Neutrophil (primary cell): ENCODE data around the gene ZNF593.

Source experiments
- H3K27ac ChIP-seq: fragments of 200-600 bp; sonication (generic); 2 replicates; pipeline ENCODE4 v1.5.1; 2016; ENCODE audit warnings: mild to moderate bottlenecking, moderate library complexity
- H3K27me3 ChIP-seq: fragments of 200-600 bp; sonication (generic); 2 replicates; pipeline ENCODE4 v1.6.0; 2016; ENCODE audit warnings: mild to moderate bottlenecking
- H3K36me3 ChIP-seq: fragments of 200-600 bp; sonication (generic); 2 replicates; pipeline ENCODE4 v1.5.1; 2017
- H3K4me1 ChIP-seq, 2 experiments: fragments of 200-600 bp in 1 of 2; sonication (generic) in 1 of 2; 1 replicate in 1 of 2; 2 replicates in 1 of 2; pipeline versions ENCODE4 v1.5.1 to v1.6.1; 2013 to 2016; ENCODE audit warnings: low read depth in 1 of 2, low read length in 1 of 2, mild to moderate bottlenecking in 1 of 2, moderate library complexity in 1 of 2; ENCODE audit not compliant: control insufficient read depth in 1 of 2, insufficient read depth in 1 of 2
- H3K4me3 ChIP-seq, 2 experiments: fragments of 200-600 bp in 1 of 2; sonication (generic) in 1 of 2; 1 replicate in 1 of 2; 2 replicates in 1 of 2; pipeline ENCODE4 v1.5.1; 2013 to 2016; ENCODE audit warnings: low read depth in 1 of 2, low read length in 1 of 2, mild to moderate bottlenecking in 1 of 2, moderate library complexity in 1 of 2
- H3K9me3 ChIP-seq: fragments of 200-600 bp; sonication (generic); 2 replicates; pipeline ENCODE4 v1.5.1; 2016
- TF ChIP-seq, protein P1 (sequence below): fragments of 200-600 bp; sonication (generic); IDR thresholded peaks from 2 replicates; pipeline ENCODE4 v1.5.1; 2016; ENCODE audit warnings: antibody characterized with exemption

Gene ZNF593

DNA sequence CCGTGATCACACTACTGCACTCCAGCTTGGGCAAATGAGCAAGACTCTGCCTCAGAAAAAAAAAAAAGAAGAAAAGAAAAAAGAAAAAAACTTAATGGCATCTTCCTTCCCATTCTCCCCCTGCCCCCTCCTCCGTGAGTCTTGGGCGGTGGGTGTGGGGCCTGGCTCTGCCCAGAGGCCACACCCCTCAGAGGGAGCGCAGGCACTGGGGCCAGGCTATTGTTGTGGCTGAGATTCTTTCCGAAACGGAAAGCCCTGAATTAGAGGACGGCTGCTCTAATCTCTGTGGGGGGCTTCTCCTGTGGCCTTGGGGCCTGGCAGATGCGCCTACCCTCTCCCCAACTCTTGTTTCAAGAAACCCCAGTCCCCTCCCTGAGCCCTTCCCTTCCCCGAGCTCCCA, 15.0 kb upstream of the ZNF593 start:
- H3K9me3 ChIP-seq, result no peaks in the 10 kb centered on the region
- TF ChIP-seq, protein P1, sequence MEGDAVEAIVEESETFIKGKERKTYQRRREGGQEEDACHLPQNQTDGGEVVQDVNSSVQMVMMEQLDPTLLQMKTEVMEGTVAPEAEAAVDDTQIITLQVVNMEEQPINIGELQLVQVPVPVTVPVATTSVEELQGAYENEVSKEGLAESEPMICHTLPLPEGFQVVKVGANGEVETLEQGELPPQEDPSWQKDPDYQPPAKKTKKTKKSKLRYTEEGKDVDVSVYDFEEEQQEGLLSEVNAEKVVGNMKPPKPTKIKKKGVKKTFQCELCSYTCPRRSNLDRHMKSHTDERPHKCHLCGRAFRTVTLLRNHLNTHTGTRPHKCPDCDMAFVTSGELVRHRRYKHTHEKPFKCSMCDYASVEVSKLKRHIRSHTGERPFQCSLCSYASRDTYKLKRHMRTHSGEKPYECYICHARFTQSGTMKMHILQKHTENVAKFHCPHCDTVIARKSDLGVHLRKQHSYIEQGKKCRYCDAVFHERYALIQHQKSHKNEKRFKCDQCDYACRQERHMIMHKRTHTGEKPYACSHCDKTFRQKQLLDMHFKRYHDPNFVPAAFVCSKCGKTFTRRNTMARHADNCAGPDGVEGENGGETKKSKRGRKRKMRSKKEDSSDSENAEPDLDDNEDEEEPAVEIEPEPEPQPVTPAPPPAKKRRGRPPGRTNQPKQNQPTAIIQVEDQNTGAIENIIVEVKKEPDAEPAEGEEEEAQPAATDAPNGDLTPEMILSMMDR, result no peak
- no peak overlapping the region for H3K27ac ChIP-seq
- H3K4me1 ChIP-seq, result peaks cover 15 to 27% of the 10 kb centered on the region in 2 experiments
- H3K36me3 ChIP-seq, result no peaks in the 10 kb centered on the region
- H3K27me3 ChIP-seq, result peaks cover 62% of the 10 kb centered on the region
- H3K4me3 ChIP-seq, result no peak overlapping the region

DNA sequence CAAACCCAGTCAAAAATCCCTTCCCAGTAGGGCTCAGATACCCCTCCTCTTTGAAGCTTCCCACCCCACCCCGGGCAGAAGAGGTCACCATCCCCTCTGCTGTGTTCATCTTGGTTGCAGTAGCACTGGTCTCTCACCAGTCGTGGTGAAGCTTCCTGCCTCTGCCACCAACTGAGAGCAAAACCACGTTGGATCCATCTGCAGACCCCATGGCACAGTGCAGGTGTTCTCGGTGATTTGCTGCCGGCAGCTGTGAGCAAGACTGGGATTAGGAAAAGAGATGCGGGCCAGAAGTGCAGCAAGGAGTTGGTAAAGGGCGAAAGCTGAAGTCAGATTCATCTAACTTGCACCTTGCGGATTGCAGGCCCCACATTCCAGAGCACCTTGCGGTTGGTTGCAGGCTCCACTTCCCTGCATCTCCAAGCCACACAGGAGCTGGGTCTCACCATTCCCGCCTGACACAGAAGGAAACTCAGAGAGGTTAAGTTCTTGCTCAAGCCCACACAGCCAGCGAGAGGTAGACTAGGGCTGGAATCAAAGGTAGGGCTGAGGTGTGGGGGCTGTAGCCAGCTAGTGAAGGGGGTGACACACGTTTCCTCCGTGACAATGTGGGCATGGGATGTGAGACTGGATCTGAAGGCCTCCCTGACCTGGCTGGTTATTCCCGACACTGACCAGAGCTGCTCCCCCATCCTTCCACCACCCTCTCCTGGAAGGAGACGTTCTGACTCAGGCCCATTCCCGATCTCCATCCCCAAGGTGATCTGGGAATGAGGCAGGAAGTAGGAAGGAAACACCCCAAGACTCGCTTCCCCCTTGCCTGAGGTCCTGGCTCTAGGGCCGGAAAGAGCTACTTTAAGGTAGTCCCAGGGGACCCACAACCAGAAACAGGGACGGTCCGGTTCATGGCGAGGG, 14.1 kb upstream of the ZNF593 start:
- TF ChIP-seq, protein P1, result no peak
- Histone ChIP-seq H3K4me1 (peaks cover 15 to 27% of the 10 kb centered on the region in 2 experiments), H3K36me3 (no peaks in the 10 kb centered on the region), H3K4me3 (no peak overlapping the region), H3K9me3 (no peaks in the 10 kb centered on the region), H3K27ac (no peak overlapping the region), H3K27me3 (peaks cover 70% of the 10 kb centered on the region)

DNA sequence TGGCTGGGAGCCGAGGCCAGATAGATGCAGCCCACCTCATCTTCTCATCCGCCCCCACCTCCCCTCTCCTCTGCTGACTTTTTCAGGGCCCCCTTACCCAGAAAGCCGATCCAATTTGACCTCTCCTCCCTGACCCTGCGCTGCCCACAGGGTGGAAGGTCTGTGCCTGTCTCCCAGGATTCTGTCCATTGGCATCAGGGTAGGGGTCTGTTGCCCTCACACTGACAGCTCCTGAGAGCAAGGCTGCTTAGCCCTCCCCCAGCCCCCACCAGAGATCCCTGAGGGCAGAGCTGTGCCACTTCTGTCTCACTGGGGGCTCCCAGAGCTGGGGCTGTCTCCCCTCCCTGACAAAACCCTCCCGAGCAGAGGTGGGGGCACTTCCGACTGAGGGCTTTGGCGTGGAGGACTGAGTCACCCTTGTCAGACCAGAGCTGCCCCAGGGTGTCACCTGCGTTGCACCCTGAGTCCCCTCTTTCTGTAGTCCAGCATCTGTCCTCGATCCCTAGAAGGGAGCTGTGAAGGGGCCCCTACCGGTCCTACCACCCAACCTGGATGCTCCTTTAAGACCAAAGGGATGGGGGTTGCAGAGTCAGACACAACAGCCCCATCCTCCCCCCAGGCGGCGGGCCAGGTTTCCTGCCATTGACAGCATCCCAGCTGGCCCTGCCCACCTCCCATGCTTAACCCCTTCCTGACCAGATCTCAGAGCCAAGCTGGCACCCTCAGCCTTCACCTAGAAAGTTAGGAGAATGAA, 13.2 kb upstream of the ZNF593 start:
- Histone ChIP-seq H3K27me3 (peaks cover 79% of the 10 kb centered on the region), H3K9me3 (no peaks in the 10 kb centered on the region), H3K4me1 (peaks cover 17 to 31% of the 10 kb centered on the region in 2 experiments), H3K27ac (no peak overlapping the region), H3K36me3 (no peaks in the 10 kb centered on the region), H3K4me3 (no peak overlapping the region)
- TF ChIP-seq, protein P1, result no peak

DNA sequence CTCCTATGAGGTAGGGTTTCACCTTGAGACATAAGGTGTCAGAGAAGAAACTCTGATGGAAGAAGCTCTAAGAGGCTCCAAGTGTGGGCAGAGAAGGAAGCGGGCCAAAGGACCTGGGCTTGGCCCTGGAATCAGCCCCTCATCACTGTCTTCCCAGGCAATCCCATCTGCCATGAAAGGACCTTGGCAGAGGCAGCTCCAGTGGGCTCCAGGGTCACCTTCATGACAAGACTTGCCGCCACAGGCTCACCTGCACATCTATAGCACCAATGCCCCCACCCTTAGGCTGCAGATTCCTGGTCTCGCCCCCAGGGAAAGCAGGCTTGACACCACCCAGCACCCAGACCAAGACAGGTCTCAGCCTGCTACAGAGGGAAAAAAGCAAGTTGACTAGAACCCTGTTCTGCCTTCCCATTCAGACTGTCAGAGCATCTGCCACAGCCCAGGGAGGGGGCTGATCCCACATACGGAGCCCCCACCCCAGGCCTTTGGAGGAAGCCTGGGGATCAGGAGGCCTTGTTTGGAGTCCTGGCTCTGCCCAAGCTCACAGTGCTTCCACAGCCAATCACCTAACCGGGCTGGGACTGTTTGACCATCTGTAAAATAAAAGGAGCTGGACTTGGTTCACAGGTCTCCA, 11.3 kb upstream of the ZNF593 start:
- Histone ChIP-seq H3K4me1 (peaks cover 13 to 26% of the 10 kb centered on the region in 2 experiments), H3K27me3 (peaks cover 96% of the 10 kb centered on the region)
- TF ChIP-seq, protein P1, result no peak

DNA sequence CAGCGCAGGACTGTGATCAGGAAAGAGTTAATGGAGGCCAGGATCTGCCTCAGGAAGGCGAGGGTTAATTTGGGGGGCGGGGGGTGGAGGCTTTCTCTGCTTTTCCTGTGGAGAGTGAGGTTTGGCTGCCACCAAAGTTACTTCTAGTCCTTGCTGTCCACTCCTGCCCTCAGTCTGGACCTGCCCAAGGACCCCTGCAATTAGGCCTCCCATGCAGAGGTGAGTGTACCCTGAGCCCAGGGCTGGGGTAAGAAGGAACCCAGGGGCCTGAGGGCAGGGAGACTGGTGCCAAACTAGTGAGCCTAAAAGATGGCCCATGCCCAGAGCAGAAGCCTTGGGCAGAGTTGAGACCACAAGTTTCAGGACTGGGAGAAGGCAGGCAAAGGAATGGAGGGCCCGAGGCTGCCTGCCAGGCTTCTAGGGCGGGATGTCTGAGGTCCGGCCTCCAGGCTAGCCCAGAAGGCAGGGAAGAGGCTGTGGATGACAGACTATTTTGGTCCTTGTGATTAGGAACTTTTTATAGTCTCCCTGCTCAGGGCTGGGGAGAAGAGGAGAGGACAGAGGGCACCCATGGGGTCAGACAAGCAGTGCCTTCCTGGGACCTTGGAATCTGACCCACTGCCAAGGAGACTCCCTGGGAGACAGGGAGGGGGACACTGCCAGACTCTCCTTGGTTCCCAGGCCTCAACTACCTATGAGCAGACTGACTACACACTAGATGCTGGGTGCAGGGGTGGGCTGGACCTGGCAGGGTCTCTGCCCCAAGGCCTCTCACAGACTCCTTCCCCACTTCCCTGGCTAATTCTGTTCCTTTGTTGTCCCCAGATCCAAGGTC, 10.6 kb upstream of the ZNF593 start, which contains the start of gene FAM110D:
TSS of gene FAM110D (plus strand) at position 172 of the 835 bp plus-strand sequence. CDS start 2,213 bp downstream, outside the sequence.
- H3K36me3 ChIP-seq, result no peaks in the 10 kb centered on the region
- H3K4me3 ChIP-seq, result no peak within 1 kb of the TSS
- H3K27me3 ChIP-seq, result peaks cover 99% of the 10 kb centered on the region
- TF ChIP-seq, protein P1, result no peak
- no peak within 1 kb of the TSS for H3K27ac ChIP-seq
- H3K4me1 ChIP-seq, result peaks cover 11 to 24% of the 10 kb centered on the region in 2 experiments
- H3K9me3 ChIP-seq, result no peaks in the 10 kb centered on the region

More for the DNA sequence above, 11.3 kb upstream of the ZNF593 start:
- no peaks in the 10 kb centered on the region for H3K9me3 ChIP-seq
- H3K36me3 ChIP-seq, result no peaks in the 10 kb centered on the region
- no peak overlapping the region for H3K4me3 ChIP-seq
- no peak overlapping the region for H3K27ac ChIP-seq
